GM23338 (cell line): Measurements from ENCODE around the gene ZNF761. TPM values are rescaled to one million over a fixed set of nuclear protein-coding genes. Genes with fewer than 3 reads are reported as not detected.
"Not testable (repeated sequence)": the region's sequence is repeated elsewhere in the genome, so short reads cannot be mapped to it uniquely, and the experiment has no call there.

Source experiments
- ATAC-seq: fragments of 200-7000 bp; cut with Tn5 transposase; 3 replicates; pipeline ENCODE4 v1.9.1; 2020
- DNase-seq: peaks from one replicate; pipeline ENCODE4 v3.0.0-alpha.2; 2015; ENCODE audit warnings: low spot score
- H2AFZ ChIP-seq: fragments of 200-600 bp; sonication (generic); 2 replicates; pipeline ENCODE4 v1.8.0; 2016; ENCODE audit warnings: antibody characterized with exemption, mild to moderate bottlenecking, moderate library complexity
- H3F3A ChIP-seq: fragments of 200-600 bp; sonication (generic); replicated peaks from 2 replicates; pipeline ENCODE4 v1.8.0; 2017; ENCODE audit warnings: antibody characterized with exemption, mixed run types, low read depth
- H3K27ac ChIP-seq: fragments of 200-600 bp; sonication (generic); 2 replicates; pipeline ENCODE4 v1.6.1; 2016; ENCODE audit warnings: low read depth
- H3K27me3 ChIP-seq: fragments of 200-600 bp; sonication (generic); 2 replicates; pipeline ENCODE4 v1.8.0; 2016; ENCODE audit warnings: mild to moderate bottlenecking, mixed run types, moderate library complexity; ENCODE audit not compliant: insufficient read depth
- H3K36me3 ChIP-seq: fragments of 200-600 bp; sonication (generic); 2 replicates; pipeline ENCODE4 v1.8.0; 2016; ENCODE audit warnings: mild to moderate bottlenecking; ENCODE audit not compliant: insufficient read depth
- H3K4me1 ChIP-seq: fragments of 200-600 bp; sonication (generic); 2 replicates; pipeline ENCODE4 v1.8.0; 2016; ENCODE audit warnings: mild to moderate bottlenecking, moderate library complexity; ENCODE audit not compliant: insufficient read depth
- H3K4me2 ChIP-seq: fragments of 200-600 bp; sonication (generic); 2 replicates; pipeline ENCODE4 v1.7.1; 2017; ENCODE audit warnings: mixed run types
- H3K4me3 ChIP-seq: fragments of 200-600 bp; sonication (generic); 2 replicates; pipeline ENCODE4 v1.6.1; 2016; ENCODE audit warnings: mixed run types
- H3K79me2 ChIP-seq: fragments of 200-600 bp; sonication (generic); replicated peaks from 2 replicates; pipeline ENCODE4 v1.8.0; 2017; ENCODE audit warnings: mild to moderate bottlenecking; ENCODE audit not compliant: insufficient read depth
- H3K9me2 ChIP-seq: fragments of 200-600 bp; sonication (generic); 2 replicates; pipeline ENCODE4 v1.8.0; 2017; ENCODE audit not compliant: insufficient read depth
- H4K20me1 ChIP-seq: fragments of 200-600 bp; sonication (generic); replicated peaks from 2 replicates; pipeline ENCODE4 v1.8.0; 2017; ENCODE audit warnings: mild to moderate bottlenecking; ENCODE audit not compliant: insufficient read depth
- H3K27ac Mint-ChIP-seq: 2 replicates; pipeline ENCODE4 v1.8.0; 2020; ENCODE audit warnings: inconsistent platforms, mild to moderate bottlenecking, moderate library complexity, mixed read lengths
- H3K27me3 Mint-ChIP-seq: 3 replicates; pipeline ENCODE4 v1.8.0; 2022; ENCODE audit warnings: low read depth, mild to moderate bottlenecking, moderate library complexity, mixed read lengths, inconsistent platforms; ENCODE audit not compliant: insufficient read depth, poor library complexity
- H3K36me3 Mint-ChIP-seq: 3 replicates; pipeline ENCODE4 v1.8.0; 2021; ENCODE audit warnings: low read depth, mild to moderate bottlenecking, inconsistent platforms, moderate library complexity, mixed read lengths
- H3K4me1 Mint-ChIP-seq: 3 replicates; pipeline ENCODE4 v1.8.0; 2020; ENCODE audit warnings: mild to moderate bottlenecking, inconsistent platforms, mixed read lengths
- H3K4me3 Mint-ChIP-seq: 3 replicates; pipeline ENCODE4 v1.8.0; 2021; ENCODE audit warnings: moderate library complexity, mild to moderate bottlenecking, inconsistent platforms, mixed read lengths
- H3K9me3 Mint-ChIP-seq: 3 replicates; pipeline ENCODE4 v1.8.0; 2020; ENCODE audit warnings: moderate library complexity, mild to moderate bottlenecking, inconsistent platforms, mixed read lengths
- ETS1 ChIP-seq: IDR thresholded peaks from 2 replicates; pipeline ENCODE4 v1.6.1; 2016; ENCODE audit warnings: antibody characterized with exemption
- POLR2AphosphoS5 ChIP-seq: IDR thresholded peaks from 2 replicates; pipeline ENCODE4 v1.6.1; 2016; ENCODE audit warnings: antibody characterized with exemption, low read depth
- polyA plus RNA-seq: library from polyadenylated mRNA; unstranded; fragments of >200 nt; fragmentation: Nextera tagmentation; extraction: Ambion mirVana; gene quantifications from 2 replicates; pipeline ENCODE4 v1.2.1, GENCODE V29; 2016
- total RNA-seq: library from RNA; depleted of rRNA; stranded (reverse); fragments of >200 nt; shearing (Covaris generic); gene quantifications from 2 replicates; pipeline ENCODE4 v1.2.3, GENCODE V29; 2014
- TF ChIP-seq, protein P1 (sequence below), 2 experiments: fragments of 200-600 bp in 1 of 2; sonication (generic) in 1 of 2; conservative IDR thresholded peaks; 2 replicates each; pipeline versions ENCODE4 v1.5.1 to v1.6.1; 2016 to 2017; ENCODE audit warnings: antibody characterized with exemption in 2 of 2, low read depth in 2 of 2, mild to moderate bottlenecking in 2 of 2, moderate library complexity in 1 of 2

Gene ZNF761
- total and polyA plus RNA-seq, 2 experiments from 2014 or later, result 17.1 to 40.1 TPM

DNA sequence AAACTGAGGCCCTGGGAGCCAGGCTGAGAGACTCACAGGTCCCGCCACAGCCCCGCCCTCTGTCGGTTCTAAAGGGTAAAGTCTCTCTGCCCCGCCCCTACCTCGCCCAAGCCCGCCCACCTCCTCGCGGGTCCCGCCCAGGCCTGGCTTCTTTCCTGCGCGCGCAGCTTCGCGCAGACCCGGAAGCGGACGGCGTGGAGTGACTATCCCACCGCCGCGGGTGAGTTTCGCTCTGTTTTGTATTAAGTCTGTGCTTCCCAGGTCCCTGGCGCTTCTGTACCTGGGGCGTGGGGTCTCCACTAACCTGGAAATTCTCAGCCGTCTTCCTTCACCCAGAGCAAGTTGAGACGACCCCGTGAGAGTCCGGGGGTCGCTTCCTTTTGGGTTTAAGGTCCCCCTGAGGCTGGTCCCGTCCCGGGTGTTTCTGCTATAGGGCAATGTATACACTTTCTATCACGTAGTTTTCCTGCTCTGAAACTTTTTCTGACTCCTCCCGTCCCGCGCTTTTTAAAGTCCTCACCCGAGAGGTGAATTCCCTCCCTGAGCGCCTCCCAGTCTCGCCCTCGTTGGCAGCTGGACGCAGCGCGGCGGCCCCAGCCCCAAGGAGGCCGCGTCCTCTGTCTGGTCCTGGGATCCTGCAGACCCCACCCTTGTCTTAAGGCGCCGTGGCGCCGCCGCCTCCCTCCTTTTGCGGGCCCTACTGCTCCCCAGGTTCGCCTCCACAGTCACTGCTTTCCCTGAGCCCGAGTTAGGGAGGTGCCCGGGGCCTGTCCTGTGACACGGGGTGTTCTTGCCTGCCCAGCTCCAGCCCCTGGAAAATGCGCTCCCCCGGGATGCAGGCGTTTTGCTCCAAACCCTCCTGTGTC is 36.6 kb upstream of the ZNF761 start, which contains the start of gene ZNF765:
Gene ZNF765 (plus strand): TSS at position 176 of the 866 bp plus-strand sequence. CDS start 2,867 bp downstream, outside the sequence.
- H3K27ac Mint-ChIP-seq, result peak within 1 kb of the TSS; percentile 90
- peak; percentile 81 for ATAC-seq

GRCh38 chr19:53395840-53396524 is 35.8 kb upstream of the ZNF761 start:
- not testable (repeated sequence) for H3K27me3 ChIP-seq, H3F3A ChIP-seq, H3K27ac ChIP-seq, H3K27ac Mint-ChIP-seq, H2AFZ ChIP-seq, H3K9me3 Mint-ChIP-seq, H4K20me1 ChIP-seq, H3K9me2 ChIP-seq
- peak overlapping the region; percentile 98 for H3K4me3 Mint-ChIP-seq
- H3K4me1 ChIP-seq, result peaks cover 30% of the 10 kb centered on the region
- peaks cover 20% of the 10 kb centered on the region for H3K27me3 Mint-ChIP-seq
- H3K4me3 ChIP-seq, result peak overlapping the region; percentile 97
- H3K79me2 ChIP-seq, result peaks cover 15% of the 10 kb centered on the region
- DNase-seq, result peak; percentile 51
- peak; percentile 7; the same call in 2 of the 3 replicates for ATAC-seq
- peaks cover 17% of the 10 kb centered on the region for H3K36me3 Mint-ChIP-seq
- peak overlapping the region; percentile 100 for H3K4me2 ChIP-seq
- peaks cover 25% of the 10 kb centered on the region for H3K4me1 Mint-ChIP-seq
- peaks cover 11% of the 10 kb centered on the region; the same call in 1 of the 2 replicates for H3K36me3 ChIP-seq

More for the DNA sequence above, 36.6 kb upstream of the ZNF761 start, which contains the start of gene ZNF765:
- peaks cover 9% of the 10 kb centered on the region; the same call in 1 of the 2 replicates for H4K20me1 ChIP-seq
- Mint-ChIP-seq H3K4me1 (peaks cover 25% of the 10 kb centered on the region), H3K4me3 (peak within 1 kb of the TSS; percentile 98), H3K27me3 (peaks cover 20% of the 10 kb centered on the region), H3K36me3 (peaks cover 11% of the 10 kb centered on the region), H3K9me3 (no peaks in the 10 kb centered on the region)
- peak; percentile 82 for TF ChIP-seq POLR2AphosphoS5
- TF ChIP-seq, protein P1, sequence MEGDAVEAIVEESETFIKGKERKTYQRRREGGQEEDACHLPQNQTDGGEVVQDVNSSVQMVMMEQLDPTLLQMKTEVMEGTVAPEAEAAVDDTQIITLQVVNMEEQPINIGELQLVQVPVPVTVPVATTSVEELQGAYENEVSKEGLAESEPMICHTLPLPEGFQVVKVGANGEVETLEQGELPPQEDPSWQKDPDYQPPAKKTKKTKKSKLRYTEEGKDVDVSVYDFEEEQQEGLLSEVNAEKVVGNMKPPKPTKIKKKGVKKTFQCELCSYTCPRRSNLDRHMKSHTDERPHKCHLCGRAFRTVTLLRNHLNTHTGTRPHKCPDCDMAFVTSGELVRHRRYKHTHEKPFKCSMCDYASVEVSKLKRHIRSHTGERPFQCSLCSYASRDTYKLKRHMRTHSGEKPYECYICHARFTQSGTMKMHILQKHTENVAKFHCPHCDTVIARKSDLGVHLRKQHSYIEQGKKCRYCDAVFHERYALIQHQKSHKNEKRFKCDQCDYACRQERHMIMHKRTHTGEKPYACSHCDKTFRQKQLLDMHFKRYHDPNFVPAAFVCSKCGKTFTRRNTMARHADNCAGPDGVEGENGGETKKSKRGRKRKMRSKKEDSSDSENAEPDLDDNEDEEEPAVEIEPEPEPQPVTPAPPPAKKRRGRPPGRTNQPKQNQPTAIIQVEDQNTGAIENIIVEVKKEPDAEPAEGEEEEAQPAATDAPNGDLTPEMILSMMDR (conservative IDR thresholded peaks at IDR 0.05; ENCODE audit: low read depth in 2 of 2), result peak; percentile 32 to 50; a peak in 2 of 4 replicates
- TF ChIP-seq ETS1, result no peak
- H3F3A ChIP-seq, result 0 out of 2 replicates have a peak, but pooled peaks cover 3% of the 10 kb centered on the region
- peak within 1 kb of the TSS; percentile 97 for H3K4me3 ChIP-seq
- DNase-seq, result peak; percentile 98
- H3K79me2 ChIP-seq, result peaks cover 15% of the 10 kb centered on the region
- H3K9me2 ChIP-seq, result peaks cover 3% of the 10 kb centered on the region; the same call in 1 of the 2 replicates
- H3K4me2 ChIP-seq, result peak within 1 kb of the TSS; percentile 100
- peaks cover 37% of the 10 kb centered on the region for H3K4me1 ChIP-seq
- peak within 1 kb of the TSS; percentile 89 for H3K27ac ChIP-seq
- peaks cover 9% of the 10 kb centered on the region; the same call in 1 of the 2 replicates for H3K36me3 ChIP-seq
- no peaks in the 10 kb centered on the region for H3K27me3 ChIP-seq
- peak within 1 kb of the TSS; percentile 29 for H2AFZ ChIP-seq
